GM10248 (cell line): ENCODE measurements around the gene SETD1B.

Experiments used
- CTCF ChIA-PET: fragments of 300-600 bp; sonication (Branson Sonifier 250); formaldehyde crosslinking; extraction: SDS; loops from one replicate; lab custom pipeline; 2021; ENCODE audit warnings: antibody characterized with exemption; lab: Yijun Ruan, JAX
- POLR2A ChIA-PET: fragments of 350-650 bp; sonication (Branson Sonifier 250); formaldehyde crosslinking; extraction: SDS; loops from one replicate; lab custom pipeline; 2020; ENCODE audit warnings: antibody characterized with exemption; lab: Yijun Ruan, JAX
- DNase-seq: peaks from one replicate; pipeline ENCODE4 v3.0.0; 2012; ENCODE audit errors: extremely low spot score
- CTCF ChIP-seq: IDR thresholded peaks from 2 replicates; pipeline ENCODE4 v1.5.1; 2012; ENCODE audit warnings: mild to moderate bottlenecking, low read depth; ENCODE audit errors: extremely low read depth, missing control alignments, control extremely low read depth

The SETD1B gene

GRCh38 chr12:121817648-121818043 lies 13.8 kb downstream of the SETD1B start:
- POLR2A ChIA-PET: no interaction called here
- CTCF ChIA-PET: no interaction called here
- no peak for DNase-seq
- no peak for TF ChIP-seq CTCF

GRCh38 chr12:121819212-121819949 lies 15.6 kb downstream of the SETD1B start:
- TF ChIP-seq CTCF: no peak
- POLR2A ChIA-PET: no interaction called here

GRCh38 chr12:121820056-121820455 lies 16.2 kb downstream of the SETD1B start:
- no peak for TF ChIP-seq CTCF
- CTCF ChIA-PET: interaction anchor here (1.4 to 2.4 kb wide), 2 partner anchors 8 to 25 kb away, joined by 7 to 13 read pairs; no protein-coding TSS in a partner anchor
- POLR2A ChIA-PET: no interaction called here

More at GRCh38 chr12:121819212-121819949, 15.6 kb downstream of the SETD1B start:
- CTCF ChIA-PET: no interaction called here
- no peak for DNase-seq

GRCh38 chr12:121822393-121823100 lies 18.7 kb downstream of the SETD1B start:
- no peak for DNase-seq
- CTCF ChIA-PET: interaction anchor here (0.9 to 7.1 kb wide), 3 partner anchors 11 to 28 kb away, joined by 5 to 66 read pairs (median 13); no protein-coding TSS in a partner anchor
- POLR2A ChIA-PET: no interaction called here
- TF ChIP-seq CTCF: no peak

More at GRCh38 chr12:121820056-121820455, 16.2 kb downstream of the SETD1B start:
- no peak for DNase-seq

GRCh38 chr12:121823101-121823726 lies 19.4 kb downstream of the SETD1B start:
- ChIA-PET POLR2A (no interaction called here), CTCF (interaction anchor here (0.9 to 7.1 kb wide), 3 partner anchors 12 to 29 kb away, joined by 5 to 66 read pairs (median 6); no protein-coding TSS in a partner anchor)
- TF ChIP-seq CTCF: peak; percentile 19
- no peak for DNase-seq

- ChIA-PET CTCF (interaction anchor here (0.9 to 7.1 kb wide), 3 partner anchors 13 to 64 kb away, joined by 3 to 66 read pairs (median 6); no protein-coding TSS in a partner anchor), POLR2A (no interaction called here)
- TF ChIP-seq CTCF: no peak
Observed at GRCh38 chr12:121823727-121824115, 19.9 kb downstream of the SETD1B start.

More at GRCh38 chr12:121823727-121824115, 19.9 kb downstream of the SETD1B start:
- no peak for DNase-seq
